Adrenal gland (tissue), 12 donors: ENCODE results near the gene MRPL51. TPM values are rescaled to one million over a fixed set of nuclear protein-coding genes. Genes with fewer than 3 reads are reported as not detected.
A peak's percentile ranks its signal among the peaks of the same experiment; 100 is the strongest.

Experiments used
- DNase-seq, 7 donors: peaks; one replicate each; pipeline ENCODE4 v3.0.0-alpha.2; 2019 to 2020
- H3K27ac ChIP-seq, 5 donors: fragments of 200-600 bp; sonication (generic) in 4 of 5; 1 replicate in 3 of 5; 2 replicates in 2 of 5; pipeline versions ENCODE4 v1.5.1 to v1.8.0; 2016 to 2020; ENCODE audit warnings: mild to moderate bottlenecking in 1 of 5
- H3K27me3 ChIP-seq: fragments of 200-600 bp; 2 replicates; pipeline ENCODE4 v1.8.0; 2021
- H3K36me3 ChIP-seq, 2 donors: fragments of 200-600 bp; replicated peaks in 1 of 2; 1 replicate in 1 of 2; 2 replicates in 1 of 2; pipeline versions ENCODE4 v1.5.1 to v1.8.0; 2018 to 2022
- H3K4me1 ChIP-seq, 2 donors: fragments of 200-600 bp; replicated peaks in 1 of 2; 1 replicate in 1 of 2; 2 replicates in 1 of 2; pipeline versions ENCODE4 v1.5.1 to v1.8.0; 2018 to 2021
- H3K4me3 ChIP-seq, 4 donors: fragments of 200-600 bp; sonication (generic) in 3 of 4; one replicate each; pipeline ENCODE4 v1.5.1; 2016 to 2018
- H3K9me3 ChIP-seq, 3 donors: fragments of 200-600 bp; sonication (generic) in 1 of 3; replicated peaks in 1 of 3; 1 replicate in 2 of 3; 2 replicates in 1 of 3; pipeline versions ENCODE4 v1.5.1 to v1.8.0; 2016 to 2021
- CTCF ChIP-seq, 6 experiments: fragments of 450-650 bp in 4 of 6; fragments of 200-600 bp in 2 of 6; sonication (generic) in 1 of 6; IDR thresholded peaks; 1 replicate in 5 of 6; 2 replicates in 1 of 6; pipeline versions ENCODE4 v1.5.1 to v1.8.0; 2016 to 2021; ENCODE audit warnings: antibody characterized with exemption in 6 of 6, mild to moderate bottlenecking in 2 of 6, moderate library complexity in 1 of 6
- POLR2A ChIP-seq, 2 donors: fragments of 450-650 bp; IDR thresholded peaks; one replicate each; pipeline ENCODE4 v1.6.1; 2017; ENCODE audit warnings: antibody characterized with exemption in 2 of 2, mild to moderate bottlenecking in 2 of 2, moderate library complexity in 1 of 2
- WGBS, 4 donors: extraction: QIAGEN DNeasy Blood & Tissue Kit in 2 of 4; methylation state at CpG; one replicate each; pipeline versions ENCODE4 v1.1.5 to v1.1.7; 2013 to 2017; 5-methylcytosine and 5-hydroxymethylcytosine counted together
- intact Hi-C, 2 donors: fragments of 100-400 bp; cut with DNase I; formaldehyde crosslinking; loops; one replicate each; pipeline versions ENCODE4 v1.14.1 to v1.15.0; 2022 to 2023
- polyA plus RNA-seq, 3 donors: library from polyadenylated mRNA; stranded (reverse); fragments of 200-250 nt in 2 of 3; fragments of 350-450 nt in 1 of 3; fragmentation: Illumina TruSeq in 1 of 3; extraction: RNeasy Lipid Tissue Mini Kit (QIAGEN cat#74804) in 1 of 3; gene quantifications; one replicate each; pipeline ENCODE4 v1.2.3, GENCODE V29; 2013 to 2014
- total RNA-seq, 9 donors: library from RNA; depleted of rRNA in 4 of 9; stranded (reverse); fragments of >200 nt in 4 of 9; fragments of 120-200 nt in 1 of 9; fragmentation: NEBNext Ultra II Directional in 1 of 9; extraction: Animal tissue kit (Norgen Biotek cat#: 25700) in 1 of 9; gene quantifications; one replicate each; pipeline versions ENCODE4 v1.1.0 to v1.2.4, GENCODE V29; 2013 to 2023
- donor health status: healthy with polysubstance abuse.
- donor health status: Bipolar disorder and iron deficiency.
- donor health status: DM: yes; HTN: yes; CAD: no.
- donor health status: DM: no; HTN: no; CAD: no.
- donor health status: DM: no; HTN: no; CAD: no.
- donor health status: DM: yes; HTN: yes; CAD: no.

MRPL51 gene
- total and polyA plus RNA-seq, 12 donors, result 64.7 to 280 (median 143) TPM

- no peaks in the 10 kb centered on the region for H3K9me3 ChIP-seq
- H3K4me1 ChIP-seq, result peaks cover 50 to 63% of the 10 kb centered on the region in 2 donors
- H3K27ac ChIP-seq, result peak overlapping the region; percentile 86 to 99 (median 95)
- H3K4me3 ChIP-seq, result peak overlapping the region in 1 of 4 donors; percentile 88
- DNase-seq, result peak in 1 of 7 donors; percentile 58
- H3K27me3 ChIP-seq, result no peaks in the 10 kb centered on the region
- 43 to 55% (median 47%) methylated on average over 7 to 10 of the region's 10 CpGs for WGBS, 4 donors
- no peak for TF ChIP-seq POLR2A (IDR thresholded peaks at IDR 0.05)
- no peak for TF ChIP-seq CTCF (IDR thresholded peaks at IDR 0.05)
- peaks cover 0 to 41% of the 10 kb centered on the region in 2 donors for H3K36me3 ChIP-seq
- intact Hi-C loops, result loop anchor here (2.0 to 10.0 kb wide), 3 partner anchors 111 to 201 kb away; no protein-coding TSS in a partner anchor
These were observed 43.1 kb upstream of the MRPL51 start for GRCh38 chr12:6535960-6536847.

- Histone ChIP-seq H3K27ac (peak overlapping the region; percentile 86 to 99 (median 95)), H3K27me3 (no peaks in the 10 kb centered on the region), H3K9me3 (no peaks in the 10 kb centered on the region), H3K4me3 (peak overlapping the region in 3 of 4 donors; percentile 52 to 90 (median 88)), H3K36me3 (peaks cover 0 to 47% of the 10 kb centered on the region in 2 donors), H3K4me1 (peaks cover 45 to 57% of the 10 kb centered on the region in 2 donors)
- TF ChIP-seq CTCF (IDR thresholded peaks at IDR 0.05) (peak in 1 of 6 experiments; percentile 5), POLR2A (IDR thresholded peaks at IDR 0.05) (no peak)
- 0 to 3% (median 1%) methylated on average over 5 to 6 of the region's 6 CpGs for WGBS, 4 donors
- no peak for DNase-seq
- intact Hi-C loops, result loop anchor here (10.0 kb wide), 2 partner anchors 111 to 201 kb away; no protein-coding TSS in a partner anchor
These were observed 42.6 kb upstream of the MRPL51 start for GRCh38 chr12:6535697-6535946.

- Histone ChIP-seq H3K27ac (peak overlapping the region; percentile 86 to 99 (median 95)), H3K9me3 (no peaks in the 10 kb centered on the region), H3K4me1 (peaks cover 40 to 52% of the 10 kb centered on the region in 2 donors), H3K36me3 (peaks cover 0 to 52% of the 10 kb centered on the region in 2 donors), H3K4me3 (peak overlapping the region; percentile 52 to 90 (median 78)), H3K27me3 (no peaks in the 10 kb centered on the region)
- intact Hi-C loops, result loop anchor here (10.0 kb wide), 2 partner anchors 110 to 200 kb away; no protein-coding TSS in a partner anchor
- 0 to 1% (median 1%) methylated on average over 19 to 52 of the region's 52 CpGs for WGBS, 4 donors
- peak in 1 of 6 experiments; percentile 17 for TF ChIP-seq CTCF (IDR thresholded peaks at IDR 0.05)
- TF ChIP-seq POLR2A (IDR thresholded peaks at IDR 0.05), result peak; percentile 11 to 74
- peak; percentile 79 to 92 (median 89) for DNase-seq
These were observed 42.1 kb upstream of the MRPL51 start for GRCh38 chr12:6534945-6535696.

GRCh38 chr12:6534695-6534944 is 41.6 kb upstream of the MRPL51 start:
- Histone ChIP-seq H3K4me1 (peaks cover 38 to 47% of the 10 kb centered on the region in 2 donors), H3K27ac (peak overlapping the region; percentile 86 to 99 (median 95)), H3K9me3 (no peaks in the 10 kb centered on the region), H3K36me3 (peaks cover 0 to 57% of the 10 kb centered on the region in 2 donors), H3K27me3 (no peaks in the 10 kb centered on the region), H3K4me3 (peak overlapping the region; percentile 52 to 90 (median 78))
- WGBS, 4 donors, result 0% methylated on average over 4 to 25 of the region's 25 CpGs; no CpG with 5 or more reads in 1 of the 4 donors
- intact Hi-C loops, result loop anchor here (10.0 kb wide), 2 partner anchors 110 to 200 kb away; no protein-coding TSS in a partner anchor
- no peak for DNase-seq
- no peak for TF ChIP-seq CTCF (IDR thresholded peaks at IDR 0.05)
- TF ChIP-seq POLR2A (IDR thresholded peaks at IDR 0.05), result no peak
